NAMALWA (cell line): ENCODE results near the gene PRKAG2.
"Not testable (repeated sequence)": the region's sequence is repeated elsewhere in the genome, so short reads cannot be mapped to it uniquely, and the experiment has no call there.

ENCODE experiments used
- DNase-seq: peaks from one replicate; pipeline ENCODE4 v3.0.0-alpha.2; 2015; ENCODE audit warnings: low spot score

PRKAG2 gene

DNA sequence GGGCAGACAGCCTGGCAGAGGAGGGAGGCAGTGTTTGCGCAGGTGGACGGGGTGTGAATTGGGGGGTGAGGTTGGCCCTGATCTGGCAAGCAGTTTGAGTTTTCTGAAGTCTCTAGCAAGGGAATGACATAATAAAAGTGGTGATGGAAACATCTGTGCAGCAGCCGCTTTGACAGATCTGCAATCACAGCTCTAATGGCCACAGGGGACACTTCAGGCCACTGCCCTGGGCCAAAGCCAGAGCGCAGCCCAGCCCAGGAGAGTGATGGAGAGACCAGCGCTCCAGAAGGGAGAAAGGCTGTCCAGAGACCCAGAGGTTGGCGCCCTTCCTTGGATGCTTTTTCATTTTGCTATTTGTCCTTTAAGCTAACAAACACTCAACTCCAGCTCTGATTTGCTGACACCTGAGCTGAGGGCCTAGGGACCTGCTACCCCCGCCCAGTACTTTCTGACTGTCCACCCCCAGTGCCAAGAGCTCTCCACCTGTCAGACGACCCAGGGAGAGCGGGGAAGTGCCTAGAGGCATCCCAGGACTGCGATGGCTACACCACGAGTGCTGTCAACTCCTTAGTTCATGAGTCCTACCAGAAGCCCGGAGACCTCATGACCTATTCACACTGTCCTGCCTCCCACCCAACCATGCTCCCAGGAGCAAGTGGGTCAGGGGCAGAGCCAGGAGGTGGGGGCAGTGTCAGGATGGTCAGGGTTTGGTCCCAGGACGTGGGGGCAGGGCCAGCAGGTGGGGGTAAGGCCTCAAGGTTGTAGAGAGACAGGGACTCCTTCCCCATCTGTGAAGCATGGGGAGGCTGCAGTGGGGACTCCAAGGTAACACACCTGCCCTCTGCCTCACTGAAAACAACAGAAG lies 112.6 kb downstream of the PRKAG2 start:
- no peak for DNase-seq

DNA sequence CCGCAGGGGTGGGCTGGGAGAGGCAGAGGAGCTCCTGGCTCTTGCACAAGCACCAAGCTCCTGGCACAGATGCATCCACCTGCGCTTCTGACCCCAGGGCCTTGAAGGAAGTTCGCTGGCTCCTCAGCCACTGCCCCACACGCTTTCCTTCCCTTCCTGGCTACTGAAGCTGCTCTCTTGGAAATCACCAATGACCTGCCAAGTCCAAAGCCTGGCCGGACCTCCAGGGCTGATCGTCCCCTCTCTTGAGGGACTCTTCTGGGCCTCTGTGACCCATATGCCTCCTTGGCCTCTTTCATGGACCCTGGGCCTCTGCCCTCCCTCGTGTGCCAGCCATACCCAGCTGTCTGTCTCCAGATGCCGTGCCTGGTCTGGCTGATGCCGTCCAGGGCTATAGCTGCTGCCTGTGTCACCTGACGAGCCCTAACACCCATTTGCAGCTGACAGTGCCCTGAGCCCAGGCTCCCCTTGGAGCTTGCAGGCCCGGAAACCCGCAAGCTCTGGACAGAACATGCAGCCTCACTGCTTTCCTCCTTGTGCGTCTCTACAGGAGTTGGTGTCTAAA lies 113.4 kb downstream of the PRKAG2 start:
- DNase-seq = no peak

DNA sequence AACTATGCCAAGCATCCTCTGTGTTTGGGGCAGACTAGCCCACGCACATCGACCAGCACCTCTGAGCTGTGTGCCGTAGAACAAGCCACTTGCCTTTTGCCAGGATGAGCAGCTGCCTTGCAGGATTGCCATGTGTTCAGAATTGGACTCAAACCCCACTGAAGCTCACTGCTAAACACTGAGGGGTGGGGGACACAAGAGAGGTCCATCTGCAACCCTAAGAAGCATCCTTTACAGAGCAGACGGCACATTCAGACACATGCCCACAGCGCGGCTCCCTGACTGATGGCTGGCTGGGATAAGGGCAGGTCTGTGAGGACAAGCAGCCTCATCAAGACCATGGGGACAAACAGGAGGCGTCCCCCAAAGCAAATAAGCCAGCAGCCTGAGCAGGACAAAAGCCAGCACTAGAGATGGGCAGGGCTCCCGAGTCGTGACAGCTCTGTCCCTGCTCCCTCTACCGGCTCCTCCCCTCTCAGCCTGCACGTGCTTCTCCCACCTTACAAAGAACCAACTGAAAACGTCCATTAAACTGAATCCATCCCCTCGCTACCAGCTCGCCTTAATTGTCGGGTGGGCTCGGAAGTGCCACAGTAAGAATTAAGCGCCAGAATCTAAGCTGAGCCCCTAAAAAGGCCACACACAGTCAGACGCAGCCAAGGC lies 114.2 kb downstream of the PRKAG2 start:
- DNase-seq = no peak

DNA sequence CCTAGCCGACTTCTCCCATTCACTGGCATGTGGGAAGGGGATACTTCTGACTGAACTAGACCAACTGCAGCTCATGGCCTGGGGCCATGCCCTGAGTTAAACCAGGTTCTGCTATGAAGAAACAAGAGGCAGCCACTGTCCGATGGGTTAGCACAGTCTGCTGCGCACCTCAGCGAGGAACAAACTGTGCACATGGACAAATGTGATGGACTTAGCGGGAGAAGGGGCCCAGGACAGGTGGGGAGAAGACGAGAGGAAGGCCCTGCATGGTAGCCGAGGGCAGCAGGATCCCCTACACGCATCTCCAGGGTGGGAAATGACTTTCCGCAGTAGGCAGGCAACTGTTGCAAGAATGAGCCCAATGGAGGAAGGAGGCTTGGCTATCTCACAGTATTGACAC lies 115.0 kb downstream of the PRKAG2 start:
- DNase-seq = no peak

DNA sequence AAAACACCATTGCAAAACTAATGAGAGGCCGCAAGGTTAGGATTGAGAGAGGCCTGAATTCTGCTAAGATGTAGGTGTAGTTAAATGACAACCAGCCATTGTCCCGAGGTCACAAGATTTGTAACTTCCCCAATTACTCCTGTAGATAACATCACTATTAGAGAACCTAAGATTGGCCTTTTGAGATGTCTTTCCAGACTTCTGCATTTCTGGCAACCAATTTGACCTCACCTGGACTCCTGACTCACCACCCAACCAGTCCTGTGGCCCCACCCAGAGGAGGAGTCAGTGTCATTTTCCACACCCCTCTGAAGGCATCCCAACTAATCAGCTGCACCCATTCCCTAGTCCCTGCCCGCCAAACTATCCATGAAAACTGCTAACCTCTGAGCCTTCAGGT lies 115.7 kb downstream of the PRKAG2 start:
- no peak for DNase-seq

DNA sequence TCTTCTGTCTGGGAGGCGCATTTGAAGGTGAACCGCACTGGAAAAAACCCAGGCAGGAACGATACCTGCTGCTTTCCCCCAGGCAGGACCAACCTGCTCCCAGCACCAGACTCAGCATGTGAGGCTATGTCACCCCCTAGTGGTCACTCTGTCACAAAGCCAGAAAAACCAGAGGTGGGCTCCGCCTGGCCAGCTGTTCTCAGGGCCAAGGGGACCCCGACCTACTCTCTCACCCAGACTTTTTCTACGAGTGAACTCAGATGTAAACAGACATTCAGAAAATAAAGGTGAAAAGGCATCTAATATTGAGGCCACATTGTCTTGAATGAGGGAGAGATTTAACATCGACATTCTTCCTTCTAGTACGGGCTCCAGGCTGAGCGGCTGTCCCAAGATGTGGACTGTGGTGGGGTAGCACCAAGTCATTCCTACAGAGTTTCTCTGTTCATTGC lies 117.3 kb downstream of the PRKAG2 start:
- DNase-seq = peak; percentile 76

DNA sequence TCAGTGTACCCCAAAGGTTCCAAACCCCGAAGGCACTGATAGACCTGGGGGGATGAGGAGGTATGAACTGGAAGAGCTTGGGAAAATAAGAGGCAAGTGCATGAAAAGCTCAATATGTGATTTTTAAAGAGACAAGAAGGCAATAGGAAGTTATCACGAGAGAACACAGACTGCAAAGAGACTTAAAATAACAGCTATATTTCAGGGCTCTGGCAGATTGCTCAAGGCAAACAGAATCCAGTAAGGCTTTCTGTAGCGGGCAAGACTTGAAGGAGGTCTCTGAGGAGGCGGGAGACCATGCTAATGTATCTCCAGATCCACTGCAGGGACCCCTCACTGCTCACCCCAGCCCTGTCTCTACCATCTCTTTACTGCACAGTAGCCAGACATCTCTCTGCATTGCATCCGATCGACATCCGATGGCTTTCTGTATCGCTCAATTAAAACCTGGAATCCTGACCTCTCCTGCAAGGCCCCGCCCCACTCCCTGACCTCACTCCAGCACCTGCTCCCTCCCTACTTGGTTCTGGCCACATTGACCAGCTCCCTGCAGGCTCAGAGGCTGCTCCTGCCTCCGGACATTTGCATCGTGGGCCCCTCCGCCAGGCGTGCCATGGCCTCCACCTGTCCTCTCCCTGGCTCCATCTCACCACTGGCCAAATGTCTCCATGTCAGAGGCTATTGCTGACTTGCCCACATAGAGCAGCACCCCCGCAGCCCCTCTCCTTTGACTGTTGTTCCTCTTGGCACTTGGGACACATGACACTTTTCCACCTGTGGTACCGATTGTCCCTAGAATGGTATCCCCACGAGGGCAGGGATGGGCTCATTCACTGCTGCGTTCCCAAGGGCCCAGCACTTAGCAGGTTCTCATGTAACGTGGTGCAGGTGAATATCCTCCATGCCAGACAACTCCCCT lies 118.0 kb downstream of the PRKAG2 start:
- DNase-seq = no peak

DNA sequence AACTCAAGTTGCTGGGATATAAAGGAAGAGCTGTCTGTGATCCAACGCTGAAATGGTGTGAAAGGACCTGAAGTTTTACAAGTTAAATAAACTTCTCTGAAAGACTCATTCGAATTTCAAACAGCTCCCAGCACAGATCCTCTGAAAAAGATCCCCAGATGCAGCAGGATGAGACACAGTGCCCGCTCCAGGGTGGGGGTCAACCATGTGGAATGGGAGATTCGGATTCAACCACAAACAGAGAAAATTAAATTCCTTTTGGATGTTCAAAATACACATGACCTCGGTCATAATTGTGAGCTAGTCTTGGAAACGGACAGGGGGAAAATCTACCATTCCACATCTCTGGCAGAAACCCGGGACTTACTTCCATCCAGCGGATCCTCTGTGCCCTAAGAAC lies 119.6 kb downstream of the PRKAG2 start:
- no peak for DNase-seq

DNA sequence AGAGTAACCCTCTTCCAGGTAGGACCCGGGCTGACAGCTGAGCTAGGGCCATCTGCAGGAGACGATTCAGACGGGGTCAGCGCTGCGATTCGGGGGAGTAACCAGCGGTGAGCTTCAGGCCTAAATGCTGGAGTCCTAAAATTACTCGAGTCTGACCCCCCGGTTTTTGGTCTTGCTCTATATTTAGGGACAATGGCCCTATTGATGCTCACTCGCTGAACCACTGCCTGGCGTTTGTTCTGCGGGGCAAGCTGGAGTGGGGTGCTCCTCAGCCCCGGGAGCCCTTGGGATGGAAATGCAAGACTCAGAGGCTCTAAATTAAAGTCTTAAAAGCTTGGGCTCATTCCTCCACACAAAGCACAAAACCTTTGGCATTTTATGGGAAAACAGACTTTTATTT lies 120.0 kb downstream of the PRKAG2 start:
- no peak for DNase-seq

DNA sequence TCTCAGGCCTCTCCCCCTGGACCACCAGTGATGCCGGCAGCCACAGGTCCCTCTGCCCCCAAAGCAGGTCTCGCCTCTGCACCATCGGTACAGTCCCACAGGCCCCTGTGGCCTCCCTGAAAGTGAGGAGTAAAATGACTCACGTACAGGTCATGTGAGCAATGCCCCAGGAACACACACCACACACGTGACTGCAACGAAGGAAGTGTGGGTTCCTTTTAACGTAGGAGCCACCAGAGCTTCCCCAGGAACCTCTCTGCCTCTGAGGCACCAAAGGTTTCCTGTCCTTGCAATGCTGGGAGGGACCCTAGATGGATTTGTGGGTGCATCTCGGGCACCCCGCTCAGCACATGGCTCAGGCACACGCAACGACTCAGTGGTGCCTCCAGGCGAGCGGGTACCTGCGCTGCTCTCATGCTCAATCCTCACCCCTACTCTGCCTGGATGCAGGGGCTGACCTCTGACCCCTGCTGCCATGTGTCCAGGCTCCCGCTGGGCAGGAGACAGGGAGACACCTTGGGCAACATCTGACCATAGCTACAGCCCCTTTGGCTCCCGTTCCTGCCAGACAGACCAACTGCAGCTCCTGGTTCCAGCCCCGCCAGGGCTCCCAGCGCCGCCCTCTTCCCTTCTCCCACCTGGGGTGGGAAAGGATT lies 120.7 kb downstream of the PRKAG2 start:
- no peak for DNase-seq

DNA sequence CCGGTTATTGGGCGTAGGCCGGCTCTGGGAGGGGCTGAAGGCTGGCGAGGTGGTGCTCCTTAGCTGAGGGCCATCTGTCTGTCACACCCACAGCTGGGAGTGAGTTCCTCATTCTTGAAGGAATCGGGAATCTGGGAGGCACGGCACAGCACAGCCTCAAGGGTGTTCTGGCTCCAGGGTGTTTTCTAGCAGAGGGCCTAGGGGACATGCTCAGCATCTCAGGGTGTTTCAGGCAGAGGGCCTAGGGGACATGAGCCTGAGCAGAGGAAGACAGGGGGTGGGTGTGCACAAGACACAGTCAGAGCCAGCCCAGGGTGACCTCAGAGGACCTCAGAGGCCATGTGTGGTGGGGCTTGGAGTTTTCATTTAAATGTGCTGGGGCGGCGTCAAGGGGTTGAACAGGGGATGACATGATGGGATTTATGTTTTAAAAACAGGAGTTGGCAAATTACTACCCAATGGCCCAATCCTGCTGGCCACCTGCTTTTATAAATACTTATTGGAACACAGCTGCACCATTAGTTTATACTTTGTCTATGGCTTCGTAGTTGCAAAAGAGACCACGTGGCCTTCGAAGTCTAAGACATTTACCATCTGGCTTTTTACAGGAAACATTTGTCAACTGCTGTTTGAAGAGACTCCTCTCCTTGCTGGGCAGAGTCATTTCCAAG lies 121.6 kb downstream of the PRKAG2 start:
- DNase-seq = no peak

DNA sequence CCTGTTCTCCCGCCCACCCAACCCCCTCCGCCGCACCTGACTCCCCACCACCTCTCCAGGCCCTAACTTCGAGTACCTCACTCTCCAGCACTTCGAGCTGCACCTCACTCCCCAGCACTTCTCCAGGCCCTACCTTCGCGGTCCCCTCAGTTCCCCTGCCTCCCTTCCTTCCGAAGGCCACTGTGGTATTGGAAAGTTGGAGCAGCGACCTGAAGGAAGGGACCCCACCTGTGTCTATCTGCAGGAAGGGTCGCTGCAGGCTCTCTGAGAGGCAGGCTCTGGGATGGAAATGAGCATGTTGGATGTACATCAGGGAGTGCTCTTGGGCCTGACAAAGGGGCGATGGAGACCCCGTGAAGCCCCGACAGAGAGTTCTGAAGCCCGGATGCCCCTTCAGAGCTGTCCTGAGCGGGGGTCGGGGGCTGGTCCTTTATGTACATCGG lies 122.2 kb downstream of the PRKAG2 start:
- DNase-seq = no peak

DNA sequence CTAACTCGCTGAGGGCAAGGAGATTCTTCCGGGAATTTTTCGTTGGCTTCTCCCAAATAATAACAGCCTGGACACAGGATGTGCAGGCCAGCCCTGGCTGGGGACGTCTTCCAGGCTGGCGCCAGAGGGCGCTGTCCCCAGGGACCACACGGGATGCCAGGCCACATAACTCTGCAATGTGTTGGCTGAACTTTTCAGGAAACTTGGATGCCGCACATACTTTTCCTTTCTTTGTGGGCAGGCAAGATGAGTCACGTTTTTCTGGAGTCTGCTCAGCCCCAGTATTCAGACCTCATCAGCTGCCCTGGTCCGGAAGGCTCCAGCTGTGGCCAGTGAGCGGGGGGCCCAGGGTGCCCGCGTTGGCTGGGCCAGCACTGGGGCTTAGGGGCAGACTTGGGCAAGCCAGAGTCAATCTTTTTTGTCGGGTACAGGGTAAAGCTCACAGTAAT lies 122.7 kb downstream of the PRKAG2 start:
- DNase-seq = peak; percentile 66

DNA sequence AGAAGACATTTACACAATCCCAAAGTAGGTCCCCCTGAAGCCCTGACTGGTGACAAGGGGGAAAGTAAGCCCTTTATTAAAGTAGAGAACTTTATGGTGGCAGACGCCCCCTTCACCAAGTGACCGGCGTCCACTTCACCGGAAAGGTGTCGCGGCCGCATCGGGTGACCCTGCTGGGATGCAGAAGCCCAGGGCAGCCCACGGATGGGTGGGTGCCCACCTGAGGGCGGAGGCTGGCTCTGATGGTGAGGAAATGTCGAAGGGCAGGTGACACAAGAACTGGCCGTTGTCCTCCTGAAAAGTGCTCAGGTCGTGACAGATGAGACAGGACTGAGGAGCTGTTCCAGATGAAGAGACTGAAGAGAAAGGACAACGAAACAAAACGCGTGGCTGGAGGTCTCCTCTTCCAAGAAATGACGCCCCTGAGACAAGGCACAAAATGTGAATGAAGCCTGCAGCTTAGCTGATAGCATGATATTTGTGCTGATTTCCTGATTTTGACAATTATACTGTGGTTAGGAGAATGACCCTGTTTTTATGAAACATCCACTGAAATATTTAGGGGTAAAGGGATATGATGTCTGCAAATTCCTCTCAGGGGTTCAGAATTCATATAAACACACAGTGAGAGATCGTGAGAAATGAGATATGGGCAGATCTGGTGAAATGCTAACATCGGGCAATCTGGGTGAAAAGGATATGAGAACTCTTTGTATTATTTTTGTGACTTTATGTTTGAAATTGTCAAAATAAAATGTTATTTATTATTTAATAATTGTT lies 123.9 kb downstream of the PRKAG2 start:
- DNase-seq = no peak

DNA sequence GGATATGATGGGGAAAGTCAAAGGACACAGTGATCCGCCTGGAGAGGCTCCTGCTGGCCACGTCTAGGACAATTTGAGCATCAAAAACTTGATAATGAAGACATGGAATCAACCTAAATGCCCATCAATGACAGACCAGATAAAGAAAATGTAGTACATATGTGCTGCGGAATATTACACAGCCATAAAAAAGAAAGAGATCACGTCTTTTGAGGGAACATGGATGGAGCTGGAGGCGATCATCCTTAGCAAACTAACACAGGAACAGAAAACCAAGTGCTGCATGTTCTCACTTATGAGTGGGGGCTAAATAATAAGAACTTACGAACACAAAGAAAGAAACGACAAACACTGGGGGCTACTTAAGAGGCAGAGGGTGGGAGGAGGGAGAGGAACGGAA lies 124.9 kb downstream of the PRKAG2 start:
- DNase-seq = no peak

DNA sequence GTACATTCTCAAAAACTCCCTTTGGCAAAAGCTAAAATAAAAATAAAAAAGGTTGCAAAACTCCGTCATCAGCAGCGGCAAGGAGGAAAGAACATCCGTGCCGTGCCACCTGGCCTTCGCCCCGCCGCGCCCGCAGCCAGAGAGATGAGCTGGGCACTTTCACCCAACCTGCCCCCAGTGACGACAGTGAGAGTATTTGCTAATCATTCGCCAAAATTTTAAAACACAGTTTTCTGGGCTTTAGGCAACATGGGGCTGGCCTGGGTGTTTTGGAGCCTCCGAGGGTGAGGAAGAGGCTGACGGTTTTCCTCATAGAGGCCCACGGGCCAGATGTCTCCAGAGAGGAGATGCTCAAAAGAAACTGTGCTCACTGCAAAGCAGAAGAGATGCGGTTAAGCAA lies 128.2 kb downstream of the PRKAG2 start:
- no peak for DNase-seq

DNA sequence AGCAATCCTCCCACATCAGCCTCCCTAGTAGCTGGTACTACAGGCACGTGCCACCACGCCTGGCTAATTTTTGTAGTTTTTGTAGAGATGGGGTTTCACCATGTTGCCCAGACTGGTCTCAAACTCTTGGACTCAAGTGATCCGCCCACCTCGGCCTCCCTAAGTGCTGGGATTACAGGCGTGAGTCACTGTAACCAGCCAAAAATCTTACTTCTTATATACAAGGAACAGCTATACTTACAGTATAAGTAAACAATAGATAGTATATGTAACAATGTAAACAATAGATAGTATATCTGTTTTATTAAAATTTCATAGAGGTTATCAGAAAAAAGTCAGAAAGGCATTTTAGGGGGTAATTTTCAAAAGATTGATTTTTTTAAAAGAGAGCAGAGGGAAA lies 128.9 kb downstream of the PRKAG2 start:
- not testable (repeated sequence) for DNase-seq

DNA sequence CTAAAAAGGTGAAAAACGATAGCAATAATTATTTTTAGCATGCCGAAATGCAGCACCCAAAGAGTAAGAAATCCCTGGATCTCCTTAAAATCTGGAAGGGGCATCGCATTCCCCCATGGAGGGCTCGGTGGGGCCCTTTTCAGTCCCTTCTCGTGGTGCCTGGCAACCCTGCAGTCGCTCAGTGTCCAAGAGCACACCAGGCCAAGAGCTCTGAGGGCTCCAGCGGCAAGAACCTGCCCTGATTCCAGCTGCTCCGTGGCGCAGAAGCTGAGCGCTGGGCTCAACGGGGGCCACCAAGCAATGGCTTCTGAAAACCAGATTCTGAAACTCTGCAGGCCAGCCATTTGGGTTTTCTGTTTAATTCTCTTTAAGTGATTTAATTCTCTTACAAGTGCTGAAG lies 131.2 kb downstream of the PRKAG2 start:
- DNase-seq = no peak

DNA sequence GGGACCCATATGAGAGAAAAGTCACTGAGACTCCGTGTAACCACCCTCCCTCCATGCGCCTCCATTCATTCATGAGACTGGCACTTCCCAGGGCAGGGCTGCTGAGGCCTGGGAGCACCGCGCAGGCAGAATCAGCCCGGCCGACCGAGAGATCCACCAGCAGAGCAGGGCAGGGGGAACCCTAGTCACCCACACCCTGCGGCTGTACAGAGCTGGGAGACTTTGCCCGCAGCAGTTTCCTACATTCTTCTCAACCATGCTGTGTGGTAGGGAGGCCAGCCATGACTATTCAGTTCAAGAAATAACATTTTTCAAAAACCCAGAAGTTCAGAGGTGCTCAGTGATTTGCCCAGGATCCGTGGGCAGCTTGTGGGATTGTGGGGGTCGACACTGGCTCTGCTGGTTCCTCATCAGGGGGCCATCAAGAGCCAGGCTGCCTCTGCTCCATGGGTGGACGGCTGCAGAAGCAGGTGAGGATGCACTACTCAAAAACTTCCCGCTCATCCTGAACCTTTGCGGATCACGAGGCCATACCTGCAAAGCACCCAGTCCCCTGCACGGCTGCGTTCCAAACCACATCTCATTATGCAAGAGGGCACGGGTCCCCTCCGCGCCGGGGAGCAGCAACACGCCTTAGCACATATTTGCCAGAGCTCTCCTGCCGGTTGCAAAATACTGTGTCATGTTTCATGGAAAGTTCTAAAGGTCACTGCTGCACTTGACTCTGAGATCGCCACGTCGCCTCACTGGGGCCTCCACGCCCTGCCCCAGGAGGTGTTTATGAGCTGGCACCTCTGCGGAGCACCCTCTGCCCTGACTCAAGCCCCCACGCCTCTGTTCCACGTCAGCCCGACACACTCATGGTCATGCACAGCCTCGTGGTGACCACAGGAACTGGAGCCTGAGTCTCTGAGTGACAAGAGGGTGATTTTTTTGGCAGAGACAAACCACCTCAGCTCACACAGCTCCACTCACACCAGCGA lies 132.0 kb downstream of the PRKAG2 start:
- no peak for DNase-seq
